Activated naive CD4-positive, alpha-beta T cell treated with anti-CD3 and anti-CD28 coated beads, Interleukin-2, amount 10 ng/mL, durations not matched to agents 7 days and 5 days (primary cell): ENCODE results near the gene TCF7L1.

ENCODE experiments used
- CTCF ChIA-PET: fragments of 350-600 bp; sonication (Branson Sonifier 250); formaldehyde crosslinking; loops from one replicate; lab custom pipeline; 2021; ENCODE audit warnings: antibody characterized with exemption; lab: Charles Lee
- DNase-seq: peaks from one replicate; pipeline ENCODE4 v3.0.0-alpha.2; 2020
- H3K27ac Mint-ChIP-seq: one replicate; pipeline ENCODE4 v1.8.0; 2021; ENCODE audit warnings: mild to moderate bottlenecking, moderate library complexity, mixed read lengths
- H3K27me3 Mint-ChIP-seq: one replicate; pipeline ENCODE4 v1.8.0; 2021; ENCODE audit warnings: mild to moderate bottlenecking, mixed read lengths
- H3K36me3 Mint-ChIP-seq: one replicate; pipeline ENCODE4 v1.8.0; 2021; ENCODE audit warnings: mixed read lengths
- H3K4me1 Mint-ChIP-seq: one replicate; pipeline ENCODE4 v1.8.0; 2021; ENCODE audit warnings: mixed read lengths
- H3K4me3 Mint-ChIP-seq: one replicate; pipeline ENCODE4 v1.8.0; 2021; ENCODE audit warnings: mild to moderate bottlenecking, moderate library complexity, mixed read lengths
- H3K9me3 Mint-ChIP-seq: one replicate; pipeline ENCODE4 v1.8.0; 2021; ENCODE audit warnings: mixed read lengths

The TCF7L1 gene, protein sequence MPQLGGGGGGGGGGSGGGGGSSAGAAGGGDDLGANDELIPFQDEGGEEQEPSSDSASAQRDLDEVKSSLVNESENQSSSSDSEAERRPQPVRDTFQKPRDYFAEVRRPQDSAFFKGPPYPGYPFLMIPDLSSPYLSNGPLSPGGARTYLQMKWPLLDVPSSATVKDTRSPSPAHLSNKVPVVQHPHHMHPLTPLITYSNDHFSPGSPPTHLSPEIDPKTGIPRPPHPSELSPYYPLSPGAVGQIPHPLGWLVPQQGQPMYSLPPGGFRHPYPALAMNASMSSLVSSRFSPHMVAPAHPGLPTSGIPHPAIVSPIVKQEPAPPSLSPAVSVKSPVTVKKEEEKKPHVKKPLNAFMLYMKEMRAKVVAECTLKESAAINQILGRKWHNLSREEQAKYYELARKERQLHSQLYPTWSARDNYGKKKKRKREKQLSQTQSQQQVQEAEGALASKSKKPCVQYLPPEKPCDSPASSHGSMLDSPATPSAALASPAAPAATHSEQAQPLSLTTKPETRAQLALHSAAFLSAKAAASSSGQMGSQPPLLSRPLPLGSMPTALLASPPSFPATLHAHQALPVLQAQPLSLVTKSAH

GRCh38 chr2:85132834-85133637, at the start of gene TCF7L1:
Gene TCF7L1, plus strand, starts transcription at chr2:85133392. Its CDS starts 293 bp downstream, at chr2:85133685.
- Mint-ChIP-seq H3K9me3 (no peaks in the 10 kb centered on the region), H3K4me1 (peaks cover 12% of the 10 kb centered on the region), H3K4me3 (peak within 1 kb of the TSS; percentile 71), H3K36me3 (no peaks in the 10 kb centered on the region), H3K27me3 (peaks cover 78% of the 10 kb centered on the region), H3K27ac (no peak within 1 kb of the TSS)
- CTCF ChIA-PET = interaction anchor here (0.9 to 1.0 kb wide), 2 partner anchors 155 to 207 kb away, joined by 3 to 4 read pairs; no protein-coding TSS in a partner anchor
- DNase-seq = peak; percentile 60

GRCh38 chr2:85085563-85085962, 47.6 kb upstream of the TCF7L1 start:
- H3K9me3 Mint-ChIP-seq = peaks cover 4% of the 10 kb centered on the region
- DNase-seq = no peak
- H3K27ac Mint-ChIP-seq = no peak overlapping the region
- H3K4me3 Mint-ChIP-seq = no peak overlapping the region
- H3K4me1 Mint-ChIP-seq = no peaks in the 10 kb centered on the region
- peaks cover 21% of the 10 kb centered on the region for H3K27me3 Mint-ChIP-seq
- H3K36me3 Mint-ChIP-seq = no peaks in the 10 kb centered on the region
- CTCF ChIA-PET = interaction anchor here (1.1 to 1.3 kb wide), 2 partner anchors 19 to 68 kb away, joined by 3 read pairs; no protein-coding TSS in a partner anchor

DNA sequence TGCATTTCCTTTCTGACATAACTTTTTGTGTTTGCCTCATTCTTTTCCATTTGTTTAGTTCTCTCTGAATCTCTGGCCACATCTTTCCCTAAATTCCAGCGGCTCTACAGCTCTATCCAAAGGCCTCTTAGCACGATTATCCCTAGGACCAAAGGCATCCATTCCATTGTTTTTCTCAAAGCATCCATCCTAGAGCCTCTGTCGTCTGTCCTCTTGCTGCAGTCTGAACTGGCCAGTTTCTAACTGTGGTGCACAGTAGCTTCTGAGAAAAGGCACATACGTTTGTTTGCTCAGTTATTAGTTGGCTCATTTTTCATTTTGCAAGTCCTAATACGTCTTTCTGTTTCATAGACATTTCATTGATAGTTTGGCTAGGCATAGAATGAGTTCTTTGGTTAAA, 45.7 kb upstream of the TCF7L1 start:
- CTCF ChIA-PET = no interaction called here
- no peaks in the 10 kb centered on the region for H3K9me3 Mint-ChIP-seq
- no peak for DNase-seq
- H3K4me3 Mint-ChIP-seq = no peak overlapping the region
- H3K4me1 Mint-ChIP-seq = no peaks in the 10 kb centered on the region
- no peaks in the 10 kb centered on the region for H3K36me3 Mint-ChIP-seq
- peaks cover 21% of the 10 kb centered on the region for H3K27me3 Mint-ChIP-seq
- H3K27ac Mint-ChIP-seq = no peak overlapping the region

GRCh38 chr2:85088921-85089320, 44.3 kb upstream of the TCF7L1 start:
- DNase-seq = no peak
- CTCF ChIA-PET = no interaction called here
- no peak overlapping the region for H3K27ac Mint-ChIP-seq
- H3K9me3 Mint-ChIP-seq = no peaks in the 10 kb centered on the region
- no peaks in the 10 kb centered on the region for H3K36me3 Mint-ChIP-seq
- no peak overlapping the region for H3K4me3 Mint-ChIP-seq
- no peaks in the 10 kb centered on the region for H3K4me1 Mint-ChIP-seq
- H3K27me3 Mint-ChIP-seq = peaks cover 18% of the 10 kb centered on the region

- CTCF ChIA-PET = no interaction called here
- Mint-ChIP-seq H3K27ac (no peak overlapping the region), H3K4me1 (no peaks in the 10 kb centered on the region), H3K4me3 (no peak overlapping the region), H3K27me3 (peaks cover 18% of the 10 kb centered on the region), H3K9me3 (no peaks in the 10 kb centered on the region), H3K36me3 (no peaks in the 10 kb centered on the region)
- DNase-seq = no peak
Observed at GRCh38 chr2:85089585-85089984, 43.6 kb upstream of the TCF7L1 start.

DNA sequence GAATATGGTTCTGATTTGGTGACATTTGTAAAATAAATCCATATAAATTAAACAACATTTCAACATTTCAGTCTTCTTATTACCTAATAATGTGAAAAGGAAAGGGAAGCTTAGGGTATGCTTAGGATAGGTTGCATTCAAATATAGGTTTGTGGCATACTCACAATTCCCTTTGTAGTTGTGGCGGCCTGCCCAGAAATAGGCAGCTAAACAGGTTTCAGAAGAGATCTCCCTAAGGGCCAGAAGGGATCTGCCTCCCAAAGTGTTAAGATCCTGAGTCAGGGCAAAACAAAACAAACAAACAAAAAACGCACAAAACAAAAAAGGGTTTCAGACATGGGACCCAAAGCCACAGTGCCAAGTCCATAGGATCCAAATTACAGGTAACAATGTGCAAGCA, 41.4 kb upstream of the TCF7L1 start:
- CTCF ChIA-PET = no interaction called here
- Mint-ChIP-seq H3K9me3 (no peaks in the 10 kb centered on the region), H3K4me3 (no peak overlapping the region), H3K36me3 (no peaks in the 10 kb centered on the region), H3K4me1 (no peaks in the 10 kb centered on the region), H3K27me3 (peaks cover 28% of the 10 kb centered on the region), H3K27ac (no peak overlapping the region)
- no peak for DNase-seq

DNA sequence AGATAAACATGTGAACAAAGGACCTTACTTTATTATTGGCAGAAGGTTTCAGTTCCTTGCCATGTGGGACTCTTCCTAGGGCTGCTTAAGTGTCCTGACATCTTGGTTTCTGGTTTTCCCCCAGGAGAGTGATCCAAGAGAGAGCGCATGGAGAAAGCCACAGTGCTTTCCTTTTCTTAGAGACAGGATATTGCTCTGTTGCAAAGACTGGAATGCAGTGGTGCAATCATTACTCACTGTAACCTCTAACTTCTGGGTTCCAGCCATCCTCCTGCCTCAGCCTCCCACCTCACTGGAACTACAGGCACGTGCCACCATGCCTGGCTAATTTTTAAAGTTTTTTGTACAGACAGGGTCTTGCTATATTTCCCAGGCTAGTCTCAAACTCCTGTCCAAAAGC, 38.1 kb upstream of the TCF7L1 start:
- Mint-ChIP-seq H3K27me3 (peaks cover 29% of the 10 kb centered on the region), H3K36me3 (no peaks in the 10 kb centered on the region), H3K4me3 (no peak overlapping the region), H3K4me1 (no peaks in the 10 kb centered on the region), H3K9me3 (no peaks in the 10 kb centered on the region), H3K27ac (no peak overlapping the region)
- DNase-seq = no peak
- CTCF ChIA-PET = interaction anchor here (0.8 kb wide), 1 partner anchor 203 kb away, joined by 3 read pairs; no protein-coding TSS in a partner anchor

- Mint-ChIP-seq H3K9me3 (no peaks in the 10 kb centered on the region), H3K36me3 (no peaks in the 10 kb centered on the region), H3K4me3 (no peak overlapping the region), H3K4me1 (no peaks in the 10 kb centered on the region), H3K27ac (no peak overlapping the region), H3K27me3 (peaks cover 28% of the 10 kb centered on the region)
- CTCF ChIA-PET = interaction anchor here (0.6 kb wide), 1 partner anchor 13 kb away, joined by 3 read pairs; no protein-coding TSS in a partner anchor
- no peak for DNase-seq
Observed at GRCh38 chr2:85096616-85097015, 36.6 kb upstream of the TCF7L1 start.

- CTCF ChIA-PET = no interaction called here
- Mint-ChIP-seq H3K27ac (no peak overlapping the region), H3K36me3 (no peaks in the 10 kb centered on the region), H3K4me3 (no peak overlapping the region), H3K27me3 (peaks cover 9% of the 10 kb centered on the region), H3K9me3 (no peaks in the 10 kb centered on the region), H3K4me1 (no peaks in the 10 kb centered on the region)
- DNase-seq = no peak
Observed at GRCh38 chr2:85104228-85104627, 29.0 kb upstream of the TCF7L1 start.

DNA sequence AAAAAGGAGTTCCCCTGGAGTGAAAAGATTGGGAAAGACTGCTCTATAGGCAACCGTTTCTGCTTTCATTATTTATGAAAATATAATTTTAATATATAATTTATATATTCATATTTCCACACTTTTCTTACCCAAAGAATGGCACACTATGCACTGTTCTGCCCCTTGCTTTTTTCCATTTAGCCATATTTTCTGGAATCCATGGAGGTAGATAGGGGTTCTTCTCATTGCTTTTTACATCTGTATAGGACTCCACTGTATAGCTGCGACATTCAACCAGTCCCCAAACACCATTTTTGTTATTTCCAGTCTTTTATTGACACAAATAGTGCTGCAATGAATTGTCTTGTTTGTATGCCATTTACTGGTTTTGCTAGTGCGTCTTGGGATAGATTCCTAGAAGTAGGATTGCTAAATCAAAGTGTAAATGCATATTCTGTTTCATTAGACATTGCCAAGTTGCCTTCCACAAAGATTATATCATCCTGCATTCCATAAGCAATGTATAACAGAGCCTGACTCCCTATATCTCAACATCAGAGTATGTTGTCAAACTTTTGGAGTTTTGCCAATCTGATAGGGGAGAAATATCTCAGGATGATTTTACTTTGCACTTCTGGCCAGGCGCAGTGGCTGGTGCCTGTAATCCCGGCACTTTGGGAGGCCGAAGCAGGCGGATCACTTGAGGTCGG, 26.6 kb upstream of the TCF7L1 start:
- H3K4me3 Mint-ChIP-seq = no peak overlapping the region
- CTCF ChIA-PET = no interaction called here
- no peaks in the 10 kb centered on the region for H3K36me3 Mint-ChIP-seq
- no peaks in the 10 kb centered on the region for H3K4me1 Mint-ChIP-seq
- no peak overlapping the region for H3K27ac Mint-ChIP-seq
- no peaks in the 10 kb centered on the region for H3K9me3 Mint-ChIP-seq
- no peak for DNase-seq
- H3K27me3 Mint-ChIP-seq = peaks cover 3% of the 10 kb centered on the region

GRCh38 chr2:85110991-85111560, 22.1 kb upstream of the TCF7L1 start:
- Mint-ChIP-seq H3K9me3 (no peaks in the 10 kb centered on the region), H3K4me3 (no peak overlapping the region), H3K4me1 (no peaks in the 10 kb centered on the region), H3K36me3 (no peaks in the 10 kb centered on the region), H3K27ac (no peak overlapping the region), H3K27me3 (peaks cover 4% of the 10 kb centered on the region)
- no peak for DNase-seq
- CTCF ChIA-PET = no interaction called here

DNA sequence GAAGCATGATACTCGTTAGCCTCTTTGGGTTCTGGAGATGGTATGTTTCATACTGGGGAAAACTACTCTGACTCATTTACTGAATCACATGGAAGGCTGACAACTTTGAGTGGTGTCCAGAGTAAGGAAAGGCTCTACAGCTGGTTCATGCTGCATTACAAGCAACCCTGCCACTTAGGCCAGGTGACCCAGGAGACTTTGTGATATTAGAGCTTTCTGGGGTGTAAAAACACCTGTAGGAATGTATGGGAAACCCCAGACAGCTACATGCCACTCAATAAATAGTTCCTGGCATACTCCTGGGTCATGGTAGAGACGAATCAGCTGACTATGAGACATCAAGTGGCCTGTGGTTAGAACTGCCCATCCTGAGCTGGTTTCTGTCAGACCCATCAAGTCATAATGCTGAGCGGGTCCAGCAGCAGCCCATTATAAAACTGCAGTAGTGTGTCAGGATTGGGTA, 21.3 kb upstream of the TCF7L1 start:
- H3K36me3 Mint-ChIP-seq = no peaks in the 10 kb centered on the region
- no peaks in the 10 kb centered on the region for H3K4me1 Mint-ChIP-seq
- no peak for DNase-seq
- no peaks in the 10 kb centered on the region for H3K9me3 Mint-ChIP-seq
- no peak overlapping the region for H3K4me3 Mint-ChIP-seq
- no peak overlapping the region for H3K27ac Mint-ChIP-seq
- H3K27me3 Mint-ChIP-seq = peaks cover 4% of the 10 kb centered on the region
- CTCF ChIA-PET = no interaction called here

DNA sequence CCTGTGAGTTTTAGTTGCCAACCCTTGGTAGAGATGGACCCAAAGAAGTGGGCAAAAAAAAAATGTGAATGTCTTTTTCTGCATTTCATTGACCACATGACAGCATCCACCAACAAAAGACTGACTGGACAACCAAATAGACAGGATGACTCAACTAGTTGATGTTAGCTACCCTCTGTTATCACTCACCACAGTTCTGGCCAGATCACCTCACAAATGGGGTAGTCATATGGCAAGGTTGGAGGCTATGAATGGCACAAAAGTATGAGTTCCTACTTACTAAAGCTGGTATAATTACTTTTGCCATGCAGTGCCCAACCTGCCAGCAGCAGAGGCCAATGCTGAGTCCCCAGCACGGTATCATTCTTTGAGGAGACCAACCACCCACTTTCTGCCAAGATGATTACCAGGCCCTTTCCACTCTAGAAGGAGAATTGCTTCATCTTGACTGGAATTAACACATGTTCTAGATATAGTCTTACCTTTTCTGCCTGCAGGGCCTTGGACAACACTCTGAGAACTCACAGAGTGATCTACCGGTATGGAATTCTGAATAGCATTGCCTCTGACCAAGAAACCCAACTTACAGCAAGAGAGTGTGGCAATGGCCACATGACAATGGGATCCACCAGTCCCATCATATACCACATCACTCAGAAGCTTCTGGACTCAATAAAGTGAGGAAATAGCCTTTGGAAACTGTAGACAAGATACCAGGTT, 20.1 kb upstream of the TCF7L1 start:
- Mint-ChIP-seq H3K9me3 (no peaks in the 10 kb centered on the region), H3K27me3 (peaks cover 4% of the 10 kb centered on the region), H3K36me3 (no peaks in the 10 kb centered on the region), H3K27ac (no peak overlapping the region), H3K4me1 (no peaks in the 10 kb centered on the region), H3K4me3 (no peak overlapping the region)
- CTCF ChIA-PET = no interaction called here
- no peak for DNase-seq
